HepG2 (cell line): Measurements from ENCODE around the gene TM9SF4.

Source experiments
- CTCF ChIP-seq: sonication (generic); formaldehyde crosslinking; IDR thresholded peaks from 2 replicates; pipeline ENCODE4 v1.5.0; 2020; ENCODE audit warnings: mild to moderate bottlenecking, missing genetic modification reagents, moderate library complexity
- HMGXB4 ChIP-seq, 2 experiments: sonication (generic) in 1 of 2; formaldehyde crosslinking in 1 of 2; IDR thresholded peaks; 2 replicates each; pipeline versions ENCODE4 v1.4.0 to v1.6.1; 2018 to 2020; ENCODE audit warnings: missing genetic modification reagents in 2 of 2, borderline replicate concordance in 1 of 2, low read depth in 1 of 2, mild to moderate bottlenecking in 1 of 2, missing biosample characterization in 1 of 2
- JUN ChIP-seq: sonication (generic); formaldehyde crosslinking; IDR thresholded peaks from 2 replicates; pipeline ENCODE4 v1.4.0; 2020; ENCODE audit warnings: mild to moderate bottlenecking, missing genetic modification reagents
- MAX ChIP-seq: IDR thresholded peaks from 2 replicates; pipeline ENCODE4 v1.6.1; 2012; ENCODE audit warnings: inconsistent platforms
- TIGD3 ChIP-seq: sonication (generic); formaldehyde crosslinking; IDR thresholded peaks from 2 replicates; pipeline ENCODE4 v1.5.1; 2020; ENCODE audit warnings: mild to moderate bottlenecking, missing genetic modification reagents, borderline replicate concordance
- ZBTB1 ChIP-seq: sonication (generic); formaldehyde crosslinking; IDR thresholded peaks from 2 replicates; pipeline ENCODE4 v1.4.0; 2020; ENCODE audit warnings: missing genetic modification reagents, borderline replicate concordance
- ZNF12 ChIP-seq: sonication (generic); formaldehyde crosslinking; IDR thresholded peaks from 2 replicates; pipeline ENCODE4 v1.5.0; 2020; ENCODE audit warnings: missing genetic modification reagents
- ZNF180 ChIP-seq: sonication (generic); formaldehyde crosslinking; IDR thresholded peaks from 2 replicates; pipeline ENCODE4 v1.4.0; 2020; ENCODE audit warnings: low read depth, missing genetic modification reagents, borderline replicate concordance

GRCh38 chr20:32134026-32134425 is 24.5 kb downstream of the TM9SF4 start:
- no peak for TF ChIP-seq HMGXB4 (CRISPR knock-in tag; IDR thresholded peaks at IDR 0.05; ENCODE audit: borderline replicate concordance in 1 of 2, low read depth in 1 of 2)
- TF ChIP-seq ZNF180: no peak
- no peak for TF ChIP-seq ZNF12 (CRISPR knock-in tag)
- TF ChIP-seq ZBTB1 (CRISPR knock-in tag): no peak
- no peak for TF ChIP-seq JUN (CRISPR knock-in tag)
- TF ChIP-seq TIGD3: no peak
- no peak for TF ChIP-seq MAX
- no peak for TF ChIP-seq CTCF (CRISPR knock-in tag)
